IPS-NIHi7 (cell line): ENCODE results near the gene FCAMR.

ENCODE experiments used
- DNase-seq: peaks from one replicate; pipeline ENCODE4 v3.0.0; 2012; ENCODE audit warnings: mixed read lengths; ENCODE audit errors: extremely low spot score

FCAMR gene

GRCh38 chr1:207000651-207001291, 30.5 kb upstream of the FCAMR start:
- DNase-seq = no peak

DNA sequence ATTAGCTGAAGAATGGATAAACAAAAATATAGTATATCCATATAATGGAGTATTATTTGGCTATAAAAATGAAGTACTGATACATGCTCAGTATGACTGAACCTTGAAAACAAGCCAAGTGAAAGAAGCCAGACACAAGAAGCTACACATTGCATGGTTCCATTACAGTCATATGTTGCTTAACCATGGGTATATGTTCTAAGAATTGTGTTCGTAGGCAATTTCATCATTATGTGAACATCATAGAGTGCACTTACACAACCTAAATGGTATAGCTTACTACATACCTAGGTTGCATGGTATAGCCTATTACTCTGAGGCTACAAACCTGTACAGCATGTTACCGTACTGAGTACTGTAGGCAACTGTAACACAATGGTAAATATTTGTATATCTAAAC, 28.6 kb upstream of the FCAMR start:
- DNase-seq = no peak

DNA sequence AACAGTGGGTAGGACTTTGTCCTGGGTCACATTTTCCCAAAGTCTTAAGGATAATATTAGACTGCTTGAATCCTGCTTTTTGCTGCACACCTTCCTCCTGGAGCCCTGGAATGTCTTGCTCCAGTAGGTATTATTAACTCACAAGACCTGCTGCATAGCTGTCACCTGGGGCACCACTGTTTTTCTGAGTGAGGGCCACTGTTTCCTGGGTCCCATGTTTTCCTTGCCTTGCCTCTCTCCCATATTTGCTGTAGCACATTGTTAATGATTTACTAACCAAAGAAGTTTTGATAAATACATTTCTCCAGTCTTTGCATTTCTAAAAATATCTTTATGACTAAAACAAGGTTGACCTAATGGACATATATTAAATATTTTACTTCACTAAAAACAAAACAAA, 22.5 kb upstream of the FCAMR start:
- DNase-seq = no peak

GRCh38 chr1:206987873-206988272, 17.6 kb upstream of the FCAMR start:
- no peak for DNase-seq

DNA sequence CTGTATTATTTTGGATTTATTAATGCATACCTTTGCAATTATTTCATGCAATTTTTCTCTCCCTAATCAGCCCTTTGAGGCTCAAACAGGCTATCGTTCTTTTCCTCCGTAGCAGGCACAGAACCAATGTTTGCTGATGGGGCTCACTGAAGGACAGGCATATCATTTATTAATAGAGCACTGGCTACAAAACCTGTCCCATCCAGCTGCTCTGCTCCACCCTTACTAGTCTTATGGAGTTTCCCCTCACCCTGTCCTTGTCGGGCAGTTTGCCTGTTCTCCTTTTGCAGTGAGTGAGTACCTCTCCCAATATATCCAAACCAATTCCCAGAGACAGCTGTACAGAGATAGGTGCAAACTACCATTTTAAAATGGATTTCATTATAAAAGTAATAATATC, 16.6 kb upstream of the FCAMR start:
- DNase-seq = no peak

DNA sequence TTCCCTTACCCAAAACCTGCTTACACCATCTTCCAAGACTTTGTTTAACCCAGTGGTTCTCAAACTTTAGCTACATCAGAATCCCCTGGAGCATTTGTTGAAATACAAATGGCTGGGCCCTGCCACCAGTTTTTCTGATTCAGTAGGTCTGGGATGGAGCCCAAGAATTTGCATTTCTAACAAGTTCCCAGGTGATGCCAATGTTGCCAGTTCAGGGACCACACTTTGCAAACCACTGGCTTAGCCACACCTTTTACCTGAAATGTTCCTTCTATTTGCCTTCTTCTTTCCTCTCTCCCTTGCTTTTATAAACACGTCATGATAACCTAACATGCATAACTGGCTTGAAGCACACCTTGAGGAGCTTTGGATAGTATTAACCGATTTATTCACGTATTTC, 16.1 kb upstream of the FCAMR start:
- no peak for DNase-seq

- DNase-seq = peak; percentile 45
These were observed 15.0 kb upstream of the FCAMR start for GRCh38 chr1:206985162-206985749.

DNA sequence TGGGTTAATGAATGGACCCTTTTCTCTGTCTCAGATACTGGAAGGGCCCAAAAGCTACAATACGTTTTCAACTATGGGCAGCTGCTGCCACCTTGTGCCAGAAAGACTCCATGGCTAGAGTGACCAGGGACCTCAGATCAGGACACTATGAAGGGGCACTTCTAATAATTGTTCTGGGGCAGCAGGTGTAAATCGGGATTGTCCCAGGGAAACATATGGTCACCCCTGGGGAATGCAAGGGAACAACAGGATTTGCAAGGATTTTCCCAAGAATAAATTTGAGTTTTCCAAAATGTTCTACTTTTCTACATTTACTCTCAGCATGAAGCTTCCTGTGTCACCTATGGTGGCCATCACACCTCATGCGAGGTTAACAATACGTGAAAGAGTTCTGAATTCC, 12.0 kb upstream of the FCAMR start:
- DNase-seq = peak; percentile 75

DNA sequence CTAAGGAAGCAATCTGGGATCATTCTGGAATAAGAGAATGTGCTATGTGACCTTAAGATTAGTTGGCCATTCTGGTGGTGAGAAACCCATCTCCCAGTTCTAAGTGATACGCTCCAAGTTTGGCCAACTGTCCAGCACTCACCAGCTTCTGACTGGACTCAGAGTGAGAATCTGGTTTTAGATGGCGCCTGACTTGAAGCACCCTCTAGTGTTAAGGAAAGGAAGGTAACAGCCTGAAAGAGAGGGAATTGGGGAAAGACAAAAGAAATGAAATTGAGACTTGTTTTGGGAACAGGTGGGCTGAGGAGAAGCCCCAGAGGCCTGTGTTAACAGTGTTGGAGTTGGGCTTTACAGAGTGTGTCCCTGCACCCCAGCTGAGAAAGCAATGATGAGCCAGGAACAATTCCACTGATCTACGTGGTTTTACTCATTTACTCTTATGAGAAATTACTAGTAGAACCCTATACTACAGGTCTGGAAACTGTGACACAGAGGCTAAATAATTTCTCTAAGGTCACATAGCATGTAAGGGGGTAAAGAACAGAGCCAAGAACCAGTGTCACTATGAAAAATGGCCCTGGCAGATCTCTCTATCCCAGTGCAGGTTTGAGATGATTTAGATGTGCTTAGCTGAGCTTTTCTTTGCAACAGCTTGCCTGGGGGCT, 9.3 kb upstream of the FCAMR start:
- DNase-seq = peak; percentile 61

DNA sequence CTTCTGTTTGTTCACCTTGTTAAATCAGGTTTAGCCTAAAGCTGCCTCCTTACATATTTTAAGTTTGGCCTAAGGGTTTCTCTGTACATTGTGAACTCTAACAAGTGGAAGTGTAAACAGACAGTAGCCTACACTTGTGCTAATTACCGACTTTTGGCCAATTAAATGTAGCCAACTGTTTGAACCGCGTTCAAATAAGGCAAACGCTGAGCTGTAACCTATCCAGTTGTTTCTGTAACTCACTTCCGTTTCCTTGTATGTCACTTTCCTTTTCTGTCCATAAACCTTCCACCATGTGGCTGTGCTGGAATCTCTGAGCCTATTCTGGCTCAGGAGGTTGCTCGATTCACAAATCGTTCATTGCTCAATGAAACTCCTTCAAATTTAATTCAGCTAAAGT, 8.0 kb upstream of the FCAMR start:
- DNase-seq = no peak

GRCh38 chr1:206975306-206975705, 5.0 kb upstream of the FCAMR start:
- DNase-seq = no peak

- no peak for DNase-seq
These were observed 3.9 kb upstream of the FCAMR start for GRCh38 chr1:206974140-206974539.

DNA sequence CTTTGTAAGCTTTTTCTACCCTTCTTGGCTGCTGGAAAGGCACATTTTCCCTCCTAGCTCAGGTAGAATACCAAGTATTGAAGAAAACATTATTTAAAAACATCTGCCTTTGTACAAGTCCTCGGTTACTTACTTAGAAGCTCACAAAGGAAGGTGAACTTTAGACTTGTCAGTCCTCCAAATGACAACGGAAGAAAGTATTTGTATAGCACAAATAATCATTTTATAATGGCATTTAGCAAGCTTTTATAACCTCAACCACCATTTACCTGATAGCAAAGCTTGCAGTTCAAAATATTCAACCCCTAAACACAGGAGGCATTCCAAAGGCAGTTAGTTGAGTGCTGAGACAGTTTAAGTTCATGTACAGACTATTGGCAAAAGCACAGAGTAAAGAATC, 2.5 kb upstream of the FCAMR start:
- no peak for DNase-seq

DNA sequence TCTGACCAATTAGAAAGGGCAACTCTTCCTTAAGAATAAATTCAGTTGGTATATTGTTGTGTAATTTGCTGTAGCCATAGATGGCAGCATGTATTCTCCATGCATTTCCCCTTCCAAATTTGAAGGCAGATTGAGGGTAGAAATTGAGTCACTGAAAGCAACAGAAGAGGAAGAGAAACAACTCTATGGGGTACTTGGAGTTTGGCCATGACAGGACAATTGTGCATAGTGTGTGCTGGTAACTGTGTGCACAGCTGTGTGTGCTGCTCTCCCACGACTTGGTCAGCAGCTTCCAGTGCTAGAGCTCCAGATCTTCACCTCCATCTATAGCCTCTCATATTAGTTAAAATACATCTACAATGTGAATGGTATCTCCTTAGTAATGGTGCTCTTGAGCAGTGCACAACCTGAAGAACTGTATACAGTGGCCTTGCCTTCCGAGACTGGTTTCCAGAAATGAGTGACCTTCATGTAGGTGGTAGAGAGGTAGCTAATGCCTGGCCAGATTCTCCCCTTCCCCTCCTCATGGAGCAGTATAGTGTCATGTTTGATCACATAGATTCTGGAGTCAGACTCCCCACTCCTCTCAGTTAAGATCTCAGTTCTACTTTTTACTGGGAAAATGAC, 882 bp upstream of the FCAMR start:
- no peak for DNase-seq

DNA sequence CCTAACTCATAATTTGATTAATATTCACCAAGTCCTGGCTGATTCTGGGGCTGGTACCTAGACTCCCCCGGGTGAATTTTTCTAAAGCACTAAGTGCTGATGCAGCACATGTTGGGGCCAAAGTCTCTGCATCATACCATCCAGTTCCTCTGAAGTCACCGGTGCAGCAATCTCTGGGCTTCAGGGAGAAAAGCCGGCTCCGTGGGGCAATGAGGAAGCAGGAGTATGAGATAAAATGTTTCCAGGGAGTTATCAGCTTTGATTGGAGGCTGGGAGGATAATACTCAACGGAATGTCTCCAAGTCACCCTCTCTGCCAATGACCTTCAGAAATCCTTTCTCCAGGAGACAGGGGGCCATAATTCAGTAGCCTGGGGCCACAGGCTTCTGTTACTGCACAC, 1.2 kb downstream of the FCAMR start:
- DNase-seq = no peak

- no peak for DNase-seq
These were observed 3.0 kb downstream of the FCAMR start for GRCh38 chr1:206967096-206967849.

- DNase-seq = no peak
These were observed 4.5 kb downstream of the FCAMR start for GRCh38 chr1:206965781-206966180.

DNA sequence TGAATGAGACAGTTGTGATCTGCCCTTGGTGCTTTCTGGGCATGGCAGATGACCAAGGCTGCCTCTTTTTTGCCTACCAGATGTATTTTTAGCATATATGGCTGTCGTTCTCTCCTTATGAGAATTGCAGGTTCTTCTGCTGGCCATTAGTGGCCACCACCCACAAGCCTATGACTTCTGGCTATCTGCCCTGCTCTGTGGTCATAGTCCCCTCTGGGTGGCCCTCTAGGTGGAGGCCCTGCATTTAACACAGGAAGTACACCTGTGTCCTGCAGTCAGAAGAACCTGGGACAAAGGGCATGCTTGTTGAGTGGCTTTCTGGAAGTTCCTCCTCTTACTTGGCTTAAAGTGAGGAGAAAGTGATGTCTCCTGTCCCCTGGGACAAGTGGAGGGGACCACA, 6.5 kb downstream of the FCAMR start:
- no peak for DNase-seq

- DNase-seq = no peak
These were observed 7.0 kb downstream of the FCAMR start for GRCh38 chr1:206963119-206963712.

DNA sequence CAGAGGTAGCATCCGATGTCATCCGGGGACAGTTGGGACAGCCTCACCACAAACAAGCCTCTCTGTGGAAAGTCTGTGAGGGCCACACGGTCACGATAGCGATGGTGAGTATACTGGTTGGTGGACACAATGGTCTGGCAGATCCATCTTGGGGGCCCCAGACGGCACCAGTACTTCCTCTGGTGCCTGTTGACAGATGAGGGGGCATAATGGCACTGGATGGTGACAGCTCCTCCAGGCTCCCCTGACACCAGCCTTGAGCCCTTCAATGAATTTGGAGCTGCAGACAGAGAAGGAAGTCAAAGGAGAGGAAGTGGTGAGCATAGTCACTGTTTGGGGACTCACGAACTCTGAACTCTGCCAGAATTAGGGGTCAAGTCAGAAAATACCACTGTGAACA, 8.0 kb downstream of the FCAMR start:
- DNase-seq = no peak

GRCh38 chr1:206961668-206962067, 8.6 kb downstream of the FCAMR start:
- no peak for DNase-seq
